Vagina (tissue), 2 donors: ENCODE results near the gene CACNA1C. TPM values are rescaled to one million over a fixed set of nuclear protein-coding genes. Genes with fewer than 3 reads are reported as not detected.

Source experiments
- DNase-seq, 2 donors: peaks; one replicate each; pipeline ENCODE4 v3.0.0-alpha.2; 2017; ENCODE audit errors: extremely low spot score in 2 of 2
- H3K27ac ChIP-seq: fragments of 200-600 bp; sonication (generic); one replicate; pipeline ENCODE4 v1.5.1; 2019
- H3K27me3 ChIP-seq: fragments of 200-600 bp; sonication (generic); one replicate; pipeline ENCODE4 v1.5.1; 2019
- H3K36me3 ChIP-seq, 2 donors: fragments of 200-600 bp; sonication (generic); one replicate each; pipeline ENCODE4 v1.5.1; 2017 to 2019
- H3K4me1 ChIP-seq: fragments of 200-600 bp; sonication (generic); one replicate; pipeline ENCODE4 v1.5.1; 2019
- H3K4me3 ChIP-seq, 2 donors: fragments of 200-600 bp; sonication (generic); 1 replicate in 1 of 2; 2 replicates in 1 of 2; pipeline ENCODE4 v1.5.1; 2016 to 2019
- H3K9me3 ChIP-seq: fragments of 200-600 bp; sonication (generic); one replicate; pipeline ENCODE4 v1.5.1; 2019
- CTCF ChIP-seq, 3 experiments: fragments of 450-650 bp in 2 of 3; fragments of 200-600 bp in 1 of 3; sonication (generic) in 1 of 3; IDR thresholded peaks; one replicate each; pipeline ENCODE4 v1.5.1; 2017 to 2019; ENCODE audit warnings: antibody characterized with exemption in 3 of 3, mild to moderate bottlenecking in 2 of 3, moderate library complexity in 2 of 3
- POLR2A ChIP-seq, 2 donors: fragments of 450-650 bp; IDR thresholded peaks; one replicate each; pipeline ENCODE4 v1.6.1; 2017; ENCODE audit warnings: antibody characterized with exemption in 2 of 2, mild to moderate bottlenecking in 2 of 2, moderate library complexity in 2 of 2
- POLR2AphosphoS5 ChIP-seq, 2 donors: sonication (generic); formaldehyde crosslinking; IDR thresholded peaks; one replicate each; pipeline ENCODE4 v1.9.0; 2017; ENCODE audit warnings: antibody characterized with exemption in 2 of 2, mild to moderate bottlenecking in 2 of 2, low read depth in 1 of 2; ENCODE audit not compliant: insufficient read depth in 1 of 2
- intact Hi-C: fragments of 100-400 bp; cut with DNase I; formaldehyde crosslinking; loops from one replicate; pipeline ENCODE4 v1.15.1; 2023
- total RNA-seq: library from RNA; depleted of rRNA; stranded (reverse); fragments of >200 nt; gene quantifications from one replicate; pipeline ENCODE4 v1.2.3, GENCODE V29; 2016

Gene CACNA1C
- total RNA-seq, 1 donor from 2014 or later, result 9.8 TPM

GRCh38 chr12:2689879-2690278 lies 637.1 kb downstream of the CACNA1C start:
- Histone ChIP-seq H3K4me3 (no peak overlapping the region), H3K27me3 (no peaks in the 10 kb centered on the region), H3K27ac (no peak overlapping the region), H3K9me3 (no peaks in the 10 kb centered on the region), H3K36me3 (no peaks in the 10 kb centered on the region), H3K4me1 (peaks cover 14% of the 10 kb centered on the region)
- peak; percentile 31 to 64 for DNase-seq
- TF ChIP-seq POLR2A (IDR thresholded peaks at IDR 0.05) (no peak), POLR2AphosphoS5 (IDR thresholded peaks at IDR 0.05; ENCODE audit: insufficient read depth in 1 of 2, low read depth in 1 of 2) (no peak), CTCF (IDR thresholded peaks at IDR 0.05) (no peak)
- intact Hi-C loops, result no loop called here

- intact Hi-C loops, result no loop called here
- Histone ChIP-seq H3K9me3 (no peaks in the 10 kb centered on the region), H3K27ac (no peak overlapping the region), H3K27me3 (no peaks in the 10 kb centered on the region), H3K4me3 (peak overlapping the region; percentile 11 to 48), H3K36me3 (no peaks in the 10 kb centered on the region), H3K4me1 (peaks cover 14% of the 10 kb centered on the region)
- peak; percentile 72 for DNase-seq
- TF ChIP-seq POLR2A (IDR thresholded peaks at IDR 0.05) (no peak), CTCF (IDR thresholded peaks at IDR 0.05) (no peak), POLR2AphosphoS5 (IDR thresholded peaks at IDR 0.05; ENCODE audit: insufficient read depth in 1 of 2, low read depth in 1 of 2) (no peak)
Observed at GRCh38 chr12:2690348-2691005, 637.7 kb downstream of the CACNA1C start.

- intact Hi-C loops, result no loop called here
- H3K27ac ChIP-seq, result no peak overlapping the region
- no peaks in the 10 kb centered on the region for H3K36me3 ChIP-seq
- no peaks in the 10 kb centered on the region for H3K9me3 ChIP-seq
- peaks cover 14% of the 10 kb centered on the region for H3K4me1 ChIP-seq
- TF ChIP-seq POLR2AphosphoS5 (IDR thresholded peaks at IDR 0.05; ENCODE audit: insufficient read depth in 1 of 2, low read depth in 1 of 2) (no peak), POLR2A (IDR thresholded peaks at IDR 0.05) (no peak), CTCF (IDR thresholded peaks at IDR 0.05) (no peak)
- no peaks in the 10 kb centered on the region for H3K27me3 ChIP-seq
- H3K4me3 ChIP-seq, result peak overlapping the region; percentile 11 to 48
- no peak for DNase-seq
Observed at GRCh38 chr12:2691006-2691344, 638.2 kb downstream of the CACNA1C start.

GRCh38 chr12:2691345-2692071 lies 638.7 kb downstream of the CACNA1C start:
- Histone ChIP-seq H3K27me3 (no peaks in the 10 kb centered on the region), H3K4me1 (peaks cover 14% of the 10 kb centered on the region), H3K9me3 (no peaks in the 10 kb centered on the region), H3K27ac (no peak overlapping the region), H3K36me3 (no peaks in the 10 kb centered on the region), H3K4me3 (peak overlapping the region; percentile 11 to 48)
- intact Hi-C loops, result no loop called here
- TF ChIP-seq POLR2A (IDR thresholded peaks at IDR 0.05), result no peak
- no peak for TF ChIP-seq POLR2AphosphoS5 (IDR thresholded peaks at IDR 0.05; ENCODE audit: insufficient read depth in 1 of 2, low read depth in 1 of 2)
- TF ChIP-seq CTCF (IDR thresholded peaks at IDR 0.05), result no peak
- DNase-seq, result peak in 1 of 2 donors; percentile 46

- intact Hi-C loops, result no loop called here
- no peak for TF ChIP-seq CTCF (IDR thresholded peaks at IDR 0.05)
- no peak for TF ChIP-seq POLR2A (IDR thresholded peaks at IDR 0.05)
- TF ChIP-seq POLR2AphosphoS5 (IDR thresholded peaks at IDR 0.05; ENCODE audit: insufficient read depth in 1 of 2, low read depth in 1 of 2), result no peak
- Histone ChIP-seq H3K27me3 (no peaks in the 10 kb centered on the region), H3K27ac (no peak overlapping the region), H3K36me3 (no peaks in the 10 kb centered on the region), H3K4me1 (peaks cover 14% of the 10 kb centered on the region), H3K9me3 (no peaks in the 10 kb centered on the region), H3K4me3 (peak overlapping the region; percentile 11 to 48)
- DNase-seq, result no peak
Observed at GRCh38 chr12:2692080-2692479, 639.3 kb downstream of the CACNA1C start.
